GM11168 (cell line): ENCODE data around the gene NIP7.

Experiments
- in situ Hi-C: fragments of 300-500 bp; cut with MboI; formaldehyde crosslinking; loops from one replicate; pipeline ENCODE4 v1.12.0; 2022; ENCODE audit warnings: low sequenced_read_pairs; ENCODE audit not compliant: unreplicated experiment

The NIP7 gene

DNA sequence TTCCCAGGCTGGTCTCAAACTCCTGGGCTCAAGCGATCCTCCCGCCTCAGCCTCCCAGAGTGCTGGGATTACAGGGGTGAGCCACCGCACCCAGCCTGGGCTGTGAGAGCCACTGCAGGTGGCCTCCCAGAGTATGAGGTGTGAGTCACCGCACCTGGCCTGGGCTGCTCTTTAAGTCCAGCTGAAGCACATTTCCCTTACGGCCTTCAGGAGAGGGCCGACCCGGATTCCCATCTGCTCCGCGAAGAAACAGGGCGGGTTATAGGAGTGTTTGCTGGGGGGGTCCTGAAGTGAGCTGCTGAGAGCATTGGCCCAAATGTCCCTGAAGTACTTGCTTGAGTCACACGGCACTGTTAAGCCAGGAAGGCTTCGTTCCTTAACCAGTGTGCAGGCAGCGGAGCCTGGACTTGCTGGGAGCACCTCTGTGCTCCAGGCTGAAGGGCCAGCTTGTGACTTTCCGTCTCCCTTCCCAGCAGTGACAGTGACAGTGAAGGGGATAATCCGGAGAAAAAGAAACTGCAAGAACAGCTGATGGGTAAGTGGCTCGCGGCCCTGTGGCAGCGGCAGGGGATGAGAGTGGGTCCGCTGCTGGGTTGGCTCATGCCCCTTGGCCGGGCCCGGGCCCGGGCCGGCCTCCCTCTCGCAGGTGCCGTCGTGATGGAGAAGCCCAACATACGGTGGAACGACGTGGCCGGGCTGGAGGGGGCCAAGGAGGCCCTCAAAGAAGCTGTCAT lies 21.2 kb upstream of the NIP7 start:
- in situ Hi-C loops = no loop called here

DNA sequence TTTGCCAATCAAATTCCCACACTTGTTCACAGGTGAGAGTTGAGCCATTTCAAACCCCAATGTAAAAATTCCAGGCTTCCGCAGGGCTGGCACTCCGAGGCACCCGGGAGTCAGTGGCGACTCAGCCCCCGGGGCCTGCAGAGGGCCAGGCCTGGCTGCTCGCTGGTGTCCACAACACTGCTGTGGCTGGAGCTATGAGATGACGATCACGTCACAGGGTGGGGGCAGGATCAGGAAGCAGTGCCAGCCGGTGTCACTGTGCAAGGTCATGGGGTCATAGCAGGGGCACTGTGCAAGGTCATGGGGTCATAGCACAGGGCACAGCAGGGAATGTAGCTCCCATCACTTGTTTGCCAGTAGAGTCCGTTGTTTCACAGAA lies 20.7 kb upstream of the NIP7 start:
- in situ Hi-C loops = no loop called here

DNA sequence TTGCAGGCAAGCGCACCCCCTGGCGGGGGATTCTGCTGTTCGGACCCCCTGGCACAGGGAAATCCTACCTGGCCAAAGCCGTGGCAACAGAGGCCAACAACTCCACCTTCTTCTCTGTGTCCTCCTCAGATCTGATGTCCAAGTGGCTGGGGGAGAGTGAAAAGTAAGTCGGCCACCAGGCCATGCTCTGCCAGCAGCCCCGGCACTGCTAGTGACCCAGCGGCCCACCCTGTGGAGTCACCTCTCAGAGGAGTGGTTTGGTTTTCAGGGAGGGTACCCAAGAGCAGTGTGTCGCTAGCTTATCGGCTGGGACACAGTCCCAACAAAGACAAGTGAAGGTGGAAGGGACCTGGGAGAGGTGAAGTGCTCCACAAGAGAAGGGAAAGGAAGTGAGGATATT lies 20.2 kb upstream of the NIP7 start:
- in situ Hi-C loops = no loop called here

DNA sequence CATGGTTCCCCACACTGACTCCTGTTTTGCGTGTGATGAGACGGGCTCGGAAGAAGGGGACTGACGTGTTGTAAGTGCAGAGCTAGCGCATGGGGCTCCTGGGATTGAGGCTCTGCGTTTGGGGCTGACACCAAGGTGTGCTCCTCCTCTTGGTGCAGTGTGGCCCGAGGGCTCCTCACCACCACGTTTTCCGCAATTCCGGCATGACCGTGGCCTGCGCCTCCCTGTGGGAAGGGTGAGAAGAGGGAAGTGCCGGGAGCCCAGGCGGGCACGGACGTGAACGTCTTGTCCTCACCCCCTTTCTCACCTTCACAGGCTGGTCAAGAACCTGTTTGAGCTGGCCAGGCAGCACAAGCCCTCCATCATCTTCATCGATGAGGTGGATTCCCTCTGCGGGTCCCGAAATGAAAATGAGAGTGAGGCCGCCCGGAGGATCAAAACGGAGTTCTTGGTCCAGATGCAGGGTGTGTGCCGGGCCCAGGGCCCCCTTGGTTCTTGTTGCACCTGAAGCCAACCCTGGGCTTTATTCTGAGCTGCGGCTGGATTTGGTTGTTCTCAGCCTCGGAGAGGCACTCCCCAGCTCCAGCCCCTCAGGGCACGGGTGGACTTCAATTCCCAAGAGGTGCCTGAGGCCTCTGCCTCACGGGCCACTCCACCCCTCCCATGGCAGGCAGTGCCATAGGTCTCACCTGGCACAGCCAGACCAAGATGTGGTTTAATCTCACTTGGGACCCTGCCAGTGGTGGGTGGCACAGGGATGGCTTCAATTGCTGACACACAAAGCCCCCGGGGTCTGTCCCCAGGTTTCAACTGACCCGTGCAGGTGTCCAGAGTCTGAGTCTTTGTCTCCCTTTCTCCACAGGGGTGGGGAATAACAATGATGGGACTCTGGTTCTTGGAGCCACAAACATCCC lies 19.5 kb upstream of the NIP7 start:
- in situ Hi-C loops = no loop called here

DNA sequence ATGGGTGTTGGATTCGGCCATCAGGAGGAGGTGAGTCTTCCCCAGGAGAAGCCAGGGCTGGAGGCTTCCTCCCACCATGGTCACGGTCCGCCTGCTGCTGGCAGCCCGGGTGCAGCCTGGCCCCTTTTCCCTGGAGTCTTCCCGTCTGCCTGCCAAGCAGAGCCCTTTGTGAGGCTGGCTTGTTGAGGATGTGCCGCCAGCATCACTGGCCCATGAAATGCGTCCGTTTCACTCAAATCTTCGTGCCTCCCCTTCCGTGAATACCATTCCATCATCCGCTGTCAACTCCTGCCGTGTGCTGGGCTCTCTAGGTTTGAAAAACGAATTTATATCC lies 18.9 kb upstream of the NIP7 start:
- in situ Hi-C loops = no loop called here

DNA sequence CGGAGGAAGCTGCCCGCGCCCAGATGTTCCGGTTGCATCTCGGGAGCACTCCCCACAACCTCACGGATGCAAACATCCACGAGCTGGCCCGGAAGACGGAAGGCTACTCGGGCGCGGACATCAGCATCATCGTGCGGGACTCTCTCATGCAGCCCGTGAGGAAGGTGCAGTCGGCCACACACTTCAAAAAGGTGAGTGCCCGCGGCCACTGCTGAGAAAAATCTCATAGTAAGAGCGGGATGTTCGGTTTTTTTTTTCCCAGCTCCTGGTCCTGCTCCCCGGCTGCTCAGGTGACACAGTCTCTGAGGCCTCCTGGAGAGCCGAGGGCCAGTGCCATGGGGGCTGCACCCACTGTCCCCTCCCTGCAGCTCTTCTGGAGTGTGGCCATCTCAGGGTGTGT lies 18.5 kb upstream of the NIP7 start:
- in situ Hi-C loops = no loop called here

DNA sequence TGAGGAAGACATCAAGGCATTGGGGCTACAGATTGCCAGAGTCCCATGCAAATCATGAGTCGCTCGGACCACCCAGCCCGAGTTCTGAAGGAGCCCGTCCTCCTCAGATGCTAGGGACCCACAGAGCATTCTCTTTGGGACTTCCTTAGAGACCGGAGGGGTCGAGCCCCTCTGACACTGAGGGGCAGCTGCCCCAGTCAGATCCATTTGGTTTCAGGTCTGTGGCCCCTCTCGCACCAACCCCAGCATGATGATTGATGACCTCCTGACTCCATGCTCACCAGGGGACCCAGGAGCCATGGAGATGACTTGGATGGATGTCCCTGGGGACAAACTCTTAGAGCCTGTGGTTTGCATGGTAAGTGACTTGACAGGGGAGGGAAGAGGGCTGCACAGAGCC lies 17.2 kb upstream of the NIP7 start:
- in situ Hi-C loops = no loop called here

DNA sequence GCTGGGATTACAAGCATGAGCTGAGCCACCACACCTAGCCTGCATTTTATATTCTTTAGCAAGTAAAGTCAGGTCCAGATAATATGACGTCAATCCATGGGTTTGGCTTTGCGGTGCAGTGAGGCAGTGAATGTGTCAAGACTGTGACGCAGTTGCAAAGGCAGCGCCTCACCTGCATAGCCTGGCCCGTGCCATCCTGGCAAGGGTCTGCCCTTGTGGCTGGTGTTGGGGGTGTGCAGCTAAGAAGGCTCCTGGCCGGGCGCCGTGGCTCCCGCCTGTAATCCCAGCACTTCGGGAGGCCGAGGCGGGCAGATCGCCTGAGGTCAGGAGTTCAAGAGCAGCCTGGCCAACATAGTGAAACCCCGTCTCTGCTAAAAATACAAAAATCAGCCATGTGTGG lies 16.2 kb upstream of the NIP7 start:
- in situ Hi-C loops = no loop called here

DNA sequence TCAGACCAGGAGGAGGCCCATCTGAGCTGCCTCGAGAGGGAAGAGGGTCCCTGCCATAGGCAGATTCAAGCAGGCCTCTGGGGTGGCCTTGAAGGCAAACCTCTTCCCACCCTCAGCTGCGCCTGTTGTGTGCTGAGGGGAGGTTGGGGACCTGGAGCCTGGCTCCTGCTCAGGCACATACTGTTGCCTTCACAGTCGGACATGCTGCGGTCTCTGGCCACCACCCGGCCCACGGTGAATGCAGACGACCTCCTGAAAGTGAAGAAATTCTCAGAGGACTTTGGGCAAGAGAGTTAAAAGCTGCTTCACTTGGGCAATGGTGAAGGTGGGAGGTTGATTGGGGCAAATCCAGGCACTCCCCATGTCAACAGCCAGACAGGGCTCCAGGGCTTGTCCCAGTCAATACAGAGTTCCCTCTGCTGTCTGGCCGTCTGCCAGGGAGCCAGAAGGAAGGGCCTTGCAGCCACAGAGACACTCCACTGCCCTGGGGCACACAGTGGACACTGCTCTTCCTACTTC lies 15.5 kb upstream of the NIP7 start:
- in situ Hi-C loops = no loop called here

DNA sequence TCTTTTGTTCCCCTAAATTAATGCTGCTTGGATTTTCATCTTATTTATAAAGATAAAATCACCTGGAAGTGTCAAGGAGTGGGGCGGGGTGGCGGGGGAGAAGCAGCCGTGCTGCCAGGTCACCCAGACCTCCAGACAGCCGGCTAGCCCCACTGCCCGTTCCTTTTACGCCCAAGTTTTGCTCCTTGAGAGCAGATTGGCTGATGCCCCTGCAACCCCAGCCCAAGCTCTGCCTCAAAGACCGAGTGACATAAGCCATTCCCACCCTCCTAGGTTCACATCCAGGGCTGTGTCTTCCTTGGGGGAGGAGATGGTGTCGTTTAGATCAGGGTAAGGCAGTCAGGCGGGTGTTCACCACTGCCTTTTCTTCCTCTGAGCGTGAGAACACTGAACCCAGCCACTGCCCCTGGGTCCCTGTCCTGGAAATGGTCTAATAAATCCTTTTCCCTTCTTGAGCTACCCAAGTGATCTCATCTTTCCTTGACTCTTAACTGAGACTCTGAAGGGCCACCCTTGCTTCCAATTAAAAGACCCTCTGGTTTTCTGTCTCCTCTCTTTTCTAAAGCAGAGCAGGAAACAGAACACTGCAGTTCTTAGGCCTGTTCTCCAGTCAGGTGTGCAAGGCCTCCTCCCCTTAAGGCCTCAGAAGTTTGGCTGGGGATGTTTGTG lies 14.9 kb upstream of the NIP7 start:
- in situ Hi-C loops = no loop called here

DNA sequence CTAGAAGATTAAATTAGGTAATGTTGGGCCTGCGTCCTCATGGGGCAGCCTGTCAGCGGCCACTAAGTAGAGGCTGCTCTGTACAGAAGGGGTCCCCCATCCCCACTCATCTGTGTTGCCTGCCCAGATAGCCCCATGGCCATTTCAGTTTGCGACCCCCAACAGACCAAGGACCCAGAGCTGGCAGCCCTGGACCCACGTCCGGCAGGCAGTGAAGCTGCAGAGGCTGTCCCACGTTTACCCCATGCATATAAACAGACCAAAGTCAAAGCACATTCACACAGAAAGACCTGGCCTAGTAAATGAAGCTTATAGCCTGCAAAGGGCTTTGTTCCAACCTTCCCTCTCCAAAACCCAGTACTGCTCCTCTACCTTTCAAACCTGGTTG lies 13.8 kb upstream of the NIP7 start:
- in situ Hi-C loops = no loop called here

DNA sequence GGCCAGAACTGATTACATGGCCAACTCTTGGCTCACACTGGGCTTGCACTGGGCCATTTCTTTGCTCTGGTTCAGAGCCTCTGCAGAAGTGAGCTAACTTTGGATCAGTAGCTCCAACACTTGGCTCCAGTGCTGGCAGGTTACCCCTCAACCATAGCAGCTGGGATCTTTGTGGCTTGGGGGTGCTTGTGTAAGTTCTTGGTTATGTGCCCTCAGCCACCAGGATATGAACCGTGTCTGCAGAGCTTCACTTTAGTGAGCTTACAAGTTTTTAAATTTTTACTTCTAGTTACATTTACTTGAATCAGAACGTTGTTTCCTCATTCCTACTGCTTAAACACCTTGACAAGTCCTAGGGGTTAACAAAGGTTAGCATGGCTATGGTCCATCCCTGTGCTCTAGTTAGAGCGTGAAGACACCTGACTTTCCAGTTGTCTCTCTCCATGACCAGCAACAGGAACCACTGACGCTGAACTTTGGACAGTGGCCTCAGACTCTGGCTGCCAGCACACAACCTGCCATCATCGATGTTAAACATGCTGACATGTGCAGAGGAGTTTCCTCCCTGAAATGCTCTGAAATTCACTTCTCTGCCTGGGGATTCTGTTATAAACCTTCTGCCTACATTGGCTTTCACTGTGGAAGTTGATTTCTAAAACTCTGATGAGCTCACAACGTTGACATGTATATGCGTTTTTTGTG lies 13.2 kb upstream of the NIP7 start:
- in situ Hi-C loops = no loop called here

DNA sequence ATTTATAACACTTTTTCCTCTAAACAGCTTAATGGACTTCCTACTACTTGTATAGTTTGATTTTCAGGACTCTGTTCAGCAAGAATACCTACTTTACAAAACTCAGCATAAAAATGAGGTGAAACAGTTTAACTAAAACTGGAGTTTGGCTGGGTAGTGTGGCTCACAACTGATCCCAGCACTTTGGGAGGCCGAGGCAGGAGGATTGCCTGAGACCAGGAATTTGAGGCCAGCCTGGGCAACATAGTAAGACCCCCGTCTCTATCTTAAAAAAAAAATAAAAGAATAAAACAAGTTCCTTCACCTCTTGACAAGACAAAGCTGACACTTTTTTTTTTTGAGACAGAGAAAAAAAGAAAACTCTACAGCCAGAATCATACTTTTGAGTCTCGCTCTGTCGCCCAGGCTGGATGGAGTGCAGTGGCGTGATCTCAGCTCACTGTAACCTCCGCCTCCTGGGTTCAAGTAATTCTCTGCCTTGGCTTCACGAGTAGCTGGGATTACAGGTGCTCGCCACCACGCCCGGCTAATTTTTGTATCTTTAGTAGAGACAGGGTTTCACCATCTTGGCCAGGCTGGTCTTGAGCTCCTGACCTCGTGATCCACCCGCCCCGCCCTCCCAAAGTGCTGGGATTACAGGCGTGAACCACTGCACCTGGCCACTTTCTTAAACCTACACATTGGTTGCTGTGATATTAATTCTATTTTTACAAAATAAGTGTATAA lies 11.8 kb upstream of the NIP7 start:
- in situ Hi-C loops = no loop called here

DNA sequence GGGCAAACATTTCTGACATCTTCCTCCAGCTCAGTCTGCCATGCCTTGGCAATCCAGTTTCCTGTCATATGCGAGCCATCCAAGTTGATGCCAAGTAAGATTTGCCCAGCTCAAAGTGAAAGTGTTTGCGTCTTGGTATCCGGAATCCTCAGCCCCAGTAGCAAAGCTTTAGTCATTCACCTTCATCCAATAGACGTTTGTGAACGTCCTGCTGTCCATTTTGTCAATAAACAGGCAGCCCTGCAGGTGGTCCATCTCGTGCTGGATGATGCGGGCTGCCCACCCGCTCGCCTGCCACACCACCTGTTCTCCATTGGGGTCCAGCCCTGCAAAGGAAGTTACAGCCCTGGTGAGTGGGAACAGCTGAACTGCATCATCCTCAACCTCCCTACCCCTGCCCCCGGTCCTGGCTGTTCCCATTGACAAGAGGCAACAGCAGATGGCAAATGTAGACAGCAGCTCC lies 10.7 kb upstream of the NIP7 start:
- in situ Hi-C loops = no loop called here

DNA sequence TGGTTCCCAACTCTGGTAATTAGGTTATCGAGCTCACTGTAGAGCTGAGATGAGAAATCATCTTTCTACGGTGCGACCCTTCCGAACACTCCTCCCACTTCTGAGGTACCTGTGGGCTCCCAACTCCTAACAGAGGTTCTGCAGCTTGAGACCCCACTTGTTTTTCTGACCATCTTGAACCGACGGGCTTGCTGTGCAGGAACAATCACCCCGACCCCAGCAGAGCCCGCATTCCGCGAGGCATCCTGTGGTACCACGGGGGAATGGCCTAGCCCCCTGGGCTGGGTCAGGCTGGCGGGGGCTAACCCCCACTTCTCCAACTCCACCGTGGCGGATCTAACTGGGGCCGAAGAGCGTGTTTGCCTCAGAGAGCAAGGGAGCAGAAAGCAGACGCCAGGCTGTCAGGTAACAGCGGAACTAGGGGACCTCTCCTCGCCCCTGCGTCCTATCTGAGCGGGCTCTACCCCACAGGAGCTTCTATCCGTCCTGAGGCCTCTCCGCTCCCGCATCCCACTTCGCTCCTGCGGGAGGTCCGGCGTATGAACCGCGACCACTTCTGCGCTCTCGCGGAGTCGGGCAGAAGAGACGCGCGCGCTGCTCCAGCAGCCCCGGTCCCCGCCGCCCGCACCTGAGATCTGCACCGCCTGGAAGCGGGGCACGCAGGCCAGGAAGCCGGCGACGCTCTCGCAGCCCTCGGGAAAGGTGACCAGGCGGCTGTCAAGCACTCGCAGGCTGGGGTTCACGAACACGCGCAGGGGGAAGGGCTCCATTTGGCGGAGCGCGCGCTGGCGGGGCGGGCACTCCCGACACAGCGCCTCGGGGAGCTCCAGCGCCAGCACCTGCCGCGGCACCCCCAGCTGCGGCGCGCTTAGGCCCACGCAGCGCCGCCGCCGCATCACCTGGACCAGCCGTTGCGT lies 9.9 kb upstream of the NIP7 start:
- in situ Hi-C loops = no loop called here

DNA sequence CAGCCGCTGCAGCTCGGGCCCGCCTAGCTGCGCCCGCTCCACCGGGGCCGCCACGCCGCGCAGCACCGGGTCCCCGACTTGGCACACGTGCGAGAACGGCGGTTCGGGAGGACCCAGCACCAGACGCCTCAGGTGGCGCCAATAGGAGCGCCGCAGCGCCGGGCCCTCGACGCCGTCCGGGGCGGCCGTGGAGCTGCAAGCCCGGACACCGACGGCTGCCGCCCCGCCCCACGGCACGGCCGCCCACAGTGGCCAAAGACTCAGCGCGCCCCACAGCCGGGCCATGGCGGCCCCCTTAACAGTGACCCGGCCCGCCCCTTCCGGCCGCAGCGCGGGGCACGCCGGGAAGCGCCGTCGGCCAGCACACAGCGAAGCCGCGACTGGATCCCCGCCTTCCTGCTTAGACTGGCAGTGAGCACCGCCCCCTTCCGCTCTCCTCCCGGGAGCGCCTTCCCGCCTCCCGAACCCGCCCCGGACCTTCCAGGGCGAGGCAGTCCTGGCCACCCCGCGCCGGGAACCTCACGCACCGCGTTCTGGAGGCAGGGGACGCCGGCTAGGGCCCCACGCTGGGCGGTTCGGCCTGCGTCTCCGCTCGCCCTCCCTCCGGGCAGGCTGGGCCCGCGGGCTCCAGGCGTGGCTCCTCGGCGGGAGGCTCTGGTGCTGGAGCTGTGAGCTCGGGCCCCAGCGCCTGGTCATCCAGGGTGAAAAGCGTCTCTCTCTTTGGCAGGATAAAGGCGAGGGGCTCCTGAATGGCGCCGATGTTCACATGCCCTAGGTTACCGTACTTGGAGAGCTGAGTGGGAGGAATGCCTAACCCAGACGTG lies 9.1 kb upstream of the NIP7 start, which contains the start of gene PDF:
TSS of gene PDF (minus strand) at position 303 of the 824 bp plus-strand sequence. CDS start at position 285, 18 bp downstream.
- in situ Hi-C loops = no loop called here

DNA sequence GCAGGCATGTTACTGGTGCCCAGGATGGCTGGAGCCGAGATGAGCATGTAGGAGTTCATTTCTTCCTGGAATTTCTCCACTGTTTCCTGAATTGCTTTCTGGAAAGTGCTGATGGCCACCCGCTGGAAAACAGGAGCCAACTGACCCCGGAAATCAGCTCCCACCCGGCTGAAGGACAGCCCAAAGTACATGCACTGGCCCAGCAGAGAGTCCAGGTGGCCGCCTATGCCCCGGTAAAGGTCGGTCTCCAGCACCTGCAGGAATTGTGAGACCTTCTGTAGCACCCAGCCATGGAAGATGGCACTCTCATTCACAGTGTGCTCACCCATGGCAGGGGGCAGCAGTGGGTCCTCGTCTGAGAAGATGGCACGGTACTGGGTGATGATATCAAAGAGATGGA lies 4.9 kb upstream of the NIP7 start:
- in situ Hi-C loops = no loop called here
